Bronchial epithelial cell (primary cell): ENCODE data around the gene CDH13. TPM values are rescaled to one million over a fixed set of nuclear protein-coding genes. Genes with fewer than 3 reads are reported as not detected.

ENCODE experiments used
- DNase-seq: peaks from one replicate; pipeline ENCODE4 v3.0.0-alpha.2; 2010; ENCODE audit warnings: low read depth
- FAIRE-seq: peaks from 2 replicates; lab custom pipeline; 2011; peaks lifted over from hg19 to GRCh38; lab: Jason Lieb, UNC
- H3K27me3 ChIP-seq: 2 replicates; pipeline ENCODE4 v1.5.1; 2011; ENCODE audit warnings: low read length; ENCODE audit not compliant: control insufficient read depth, insufficient read depth
- H3K36me3 ChIP-seq: 2 replicates; pipeline ENCODE4 v1.5.1; 2011; ENCODE audit warnings: low read length; ENCODE audit not compliant: control insufficient read depth, insufficient read depth
- H3K4me3 ChIP-seq: 2 replicates; pipeline ENCODE4 v1.5.1; 2011; ENCODE audit warnings: mild to moderate bottlenecking, low read depth, low read length, control low read depth
- total RNA-seq: library from RNA; depleted of rRNA; stranded (reverse); fragments of >200 nt; gene quantifications from 2 replicates; pipeline ENCODE4 v1.2.1, GENCODE V29; 2014
- TF ChIP-seq, protein P1 (sequence below): IDR thresholded peaks from 2 replicates; pipeline ENCODE4 v1.5.1; 2011; ENCODE audit warnings: mild to moderate bottlenecking, moderate library complexity, low read length, control low read depth, inconsistent platforms; ENCODE audit not compliant: insufficient read depth, severe bottlenecking

The CDH13 gene
- total RNA-seq, 1 donor from 2014 or later, result 31.3 TPM

DNA sequence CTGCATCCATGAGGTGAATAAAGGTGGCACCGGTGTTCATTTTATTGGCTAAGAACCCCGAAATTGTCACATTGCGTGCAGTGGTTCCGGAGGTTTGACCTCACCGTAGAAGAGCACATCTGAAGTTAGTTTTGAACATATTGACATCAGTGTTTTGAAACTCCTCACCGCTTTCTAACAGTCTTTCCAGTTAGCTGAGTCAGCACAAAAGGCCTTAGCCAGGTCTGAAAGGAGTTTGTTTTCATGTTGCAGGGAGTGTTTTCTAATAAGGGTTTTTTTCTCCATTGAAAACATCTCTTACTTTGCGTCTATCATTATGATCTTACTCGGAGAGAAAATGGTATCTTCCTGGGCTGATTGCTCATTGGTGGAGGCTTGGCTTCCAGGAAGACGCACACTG is 1006.5 kb downstream of the CDH13 start:
- H3K36me3 ChIP-seq, result no peaks in the 10 kb centered on the region
- H3K4me3 ChIP-seq, result no peak overlapping the region
- TF ChIP-seq, protein P1, sequence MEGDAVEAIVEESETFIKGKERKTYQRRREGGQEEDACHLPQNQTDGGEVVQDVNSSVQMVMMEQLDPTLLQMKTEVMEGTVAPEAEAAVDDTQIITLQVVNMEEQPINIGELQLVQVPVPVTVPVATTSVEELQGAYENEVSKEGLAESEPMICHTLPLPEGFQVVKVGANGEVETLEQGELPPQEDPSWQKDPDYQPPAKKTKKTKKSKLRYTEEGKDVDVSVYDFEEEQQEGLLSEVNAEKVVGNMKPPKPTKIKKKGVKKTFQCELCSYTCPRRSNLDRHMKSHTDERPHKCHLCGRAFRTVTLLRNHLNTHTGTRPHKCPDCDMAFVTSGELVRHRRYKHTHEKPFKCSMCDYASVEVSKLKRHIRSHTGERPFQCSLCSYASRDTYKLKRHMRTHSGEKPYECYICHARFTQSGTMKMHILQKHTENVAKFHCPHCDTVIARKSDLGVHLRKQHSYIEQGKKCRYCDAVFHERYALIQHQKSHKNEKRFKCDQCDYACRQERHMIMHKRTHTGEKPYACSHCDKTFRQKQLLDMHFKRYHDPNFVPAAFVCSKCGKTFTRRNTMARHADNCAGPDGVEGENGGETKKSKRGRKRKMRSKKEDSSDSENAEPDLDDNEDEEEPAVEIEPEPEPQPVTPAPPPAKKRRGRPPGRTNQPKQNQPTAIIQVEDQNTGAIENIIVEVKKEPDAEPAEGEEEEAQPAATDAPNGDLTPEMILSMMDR, result no peak
- H3K27me3 ChIP-seq, result no peaks in the 10 kb centered on the region
- DNase-seq (no peak), FAIRE-seq (no peak)

DNA sequence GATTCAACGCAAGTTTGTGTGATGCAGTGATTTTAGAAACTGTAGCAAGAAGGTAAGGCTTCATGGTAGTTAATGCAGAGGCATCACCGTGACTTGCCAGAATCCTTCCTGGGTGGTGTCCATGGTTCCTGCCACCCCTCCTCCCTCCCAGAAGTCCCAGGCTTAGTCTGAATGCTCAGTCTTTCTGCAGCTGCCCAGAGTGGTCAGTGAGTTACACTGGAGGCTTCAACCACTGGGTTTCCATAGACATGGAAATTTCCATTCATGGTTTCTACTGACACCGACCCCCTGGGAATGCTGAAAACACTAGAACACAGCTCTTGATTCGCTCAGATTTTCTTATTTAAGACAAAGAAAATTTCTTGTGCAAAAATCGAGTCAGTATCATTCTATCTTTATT is 1021.6 kb downstream of the CDH13 start:
- FAIRE-seq, result no peak

GRCh38 chr16:83651871-83652270 is 1025.1 kb downstream of the CDH13 start:
- no peak overlapping the region for H3K4me3 ChIP-seq
- DNase-seq, result no peak
- no peak for FAIRE-seq

More for the DNA sequence above, 1021.6 kb downstream of the CDH13 start:
- H3K27me3 ChIP-seq, result no peaks in the 10 kb centered on the region
- DNase-seq, result no peak
- H3K4me3 ChIP-seq, result no peak overlapping the region
- TF ChIP-seq, protein P1, result no peak
- H3K36me3 ChIP-seq, result no peaks in the 10 kb centered on the region

DNA sequence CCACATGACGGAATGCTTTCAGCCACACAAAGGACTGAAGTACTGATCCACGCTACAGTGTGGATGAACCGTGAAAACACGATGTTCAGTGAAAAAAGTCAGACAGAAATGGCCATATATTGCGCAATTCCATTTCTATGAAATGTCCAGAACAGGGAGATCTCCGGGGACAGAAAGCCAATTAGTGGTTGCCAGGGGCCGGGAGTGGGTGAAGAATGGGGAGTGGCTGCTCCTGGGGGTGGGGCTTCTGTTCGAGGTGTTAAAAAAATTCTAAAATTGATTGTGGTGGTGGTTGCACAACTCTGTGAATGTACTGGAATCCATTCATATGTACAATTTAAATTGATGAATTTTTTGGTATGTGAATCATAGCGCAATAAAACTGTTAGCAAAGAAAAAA is 1026.2 kb downstream of the CDH13 start:
- Histone ChIP-seq H3K27me3 (no peaks in the 10 kb centered on the region), H3K4me3 (no peak overlapping the region), H3K36me3 (no peaks in the 10 kb centered on the region)
- TF ChIP-seq, protein P1, result no peak
- DNase-seq, result no peak
- no peak for FAIRE-seq

More at GRCh38 chr16:83651871-83652270, 1025.1 kb downstream of the CDH13 start:
- TF ChIP-seq, protein P1, result no peak
- Histone ChIP-seq H3K27me3 (no peaks in the 10 kb centered on the region), H3K36me3 (no peaks in the 10 kb centered on the region)

DNA sequence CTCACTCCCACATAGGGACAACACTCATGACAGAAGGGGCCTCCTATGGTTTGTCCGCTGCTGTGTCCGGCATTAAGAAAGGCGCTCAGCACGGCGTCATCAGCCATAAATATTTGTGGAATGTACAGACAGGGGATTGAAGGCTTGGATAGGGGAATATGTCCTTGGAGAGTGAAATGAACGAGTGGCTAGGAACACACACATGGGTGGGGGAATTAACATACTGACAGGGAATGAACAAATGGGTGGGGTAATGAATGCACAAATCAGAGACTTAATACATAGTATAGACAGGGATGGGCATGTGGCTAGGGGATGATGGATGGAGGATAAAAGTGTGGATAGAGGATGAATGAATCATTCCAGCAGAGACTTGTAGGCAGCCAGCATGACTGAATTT is 1027.0 kb downstream of the CDH13 start:
- no peak overlapping the region for H3K4me3 ChIP-seq
- H3K27me3 ChIP-seq, result no peaks in the 10 kb centered on the region
- DNase-seq (no peak), FAIRE-seq (no peak)
- H3K36me3 ChIP-seq, result no peaks in the 10 kb centered on the region
- TF ChIP-seq, protein P1, result no peak

DNA sequence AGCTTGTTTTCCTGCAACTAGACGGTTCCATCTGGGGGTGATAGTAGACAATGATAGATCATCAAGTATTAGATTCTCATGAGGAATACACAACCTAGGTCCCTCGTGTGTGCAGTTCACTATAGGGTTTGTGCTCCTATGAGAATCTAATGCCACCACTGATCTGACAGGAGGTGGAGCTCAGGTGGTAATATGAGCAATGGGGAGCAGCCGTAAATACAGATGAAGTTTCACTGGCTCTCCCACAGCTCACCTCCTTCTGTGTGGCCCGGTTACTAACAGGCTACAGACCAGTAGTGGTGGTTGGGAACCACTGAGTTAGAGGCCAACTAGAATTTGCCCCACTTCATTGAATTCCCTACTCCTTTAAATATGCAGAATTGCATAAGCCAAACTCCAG is 1033.5 kb downstream of the CDH13 start:
- TF ChIP-seq, protein P1, result no peak
- Histone ChIP-seq H3K36me3 (no peaks in the 10 kb centered on the region), H3K4me3 (no peak overlapping the region), H3K27me3 (no peaks in the 10 kb centered on the region)
- DNase-seq (no peak), FAIRE-seq (no peak)
